Neuron (in vitro differentiated cells): ENCODE measurements around the gene CCR1.

Experiments
- H2AFZ ChIP-seq: one replicate; pipeline ENCODE4 v1.6.1; 2013; ENCODE audit warnings: low read depth, mild to moderate bottlenecking, inconsistent platforms, low read length, moderate library complexity
- H3K27me3 ChIP-seq: one replicate; pipeline ENCODE4 v1.6.1; 2013; ENCODE audit warnings: low read length; ENCODE audit not compliant: insufficient read depth
- H3K36me3 ChIP-seq: one replicate; pipeline ENCODE4 v1.6.1; 2013; ENCODE audit warnings: low read length; ENCODE audit not compliant: insufficient read depth
- H3K4me1 ChIP-seq: one replicate; pipeline ENCODE4 v1.6.1; 2013; ENCODE audit warnings: low read length; ENCODE audit not compliant: insufficient read depth
- H3K4me3 ChIP-seq: 2 replicates; pipeline ENCODE4 v1.5.1; 2013; ENCODE audit warnings: mild to moderate bottlenecking, low read length, moderate library complexity
- H3K9me3 ChIP-seq: one replicate; pipeline ENCODE4 v1.6.1; 2013; ENCODE audit warnings: low read length

The CCR1 gene

GRCh38 chr3:46208167-46208704, at the start of gene CCR1:
CCR1 (minus strand) TSS chr3:46208313; CDS start chr3:46204313, 4,000 bp downstream.
- Histone ChIP-seq H3K27me3 (no peaks in the 10 kb centered on the region), H3K4me3 (no peak within 1 kb of the TSS), H3K36me3 (no peaks in the 10 kb centered on the region)

GRCh38 chr3:46252980-46253379, 44.9 kb upstream of the CCR1 start:
- Histone ChIP-seq H3K4me3 (no peak overlapping the region), H3K4me1 (no peaks in the 10 kb centered on the region), H3K36me3 (no peaks in the 10 kb centered on the region), H2AFZ (no peak overlapping the region), H3K9me3 (no peaks in the 10 kb centered on the region), H3K27me3 (no peaks in the 10 kb centered on the region)

More at GRCh38 chr3:46208167-46208704, at the start of gene CCR1:
- no peaks in the 10 kb centered on the region for H3K9me3 ChIP-seq
- no peaks in the 10 kb centered on the region for H3K4me1 ChIP-seq
- no peak within 1 kb of the TSS for H2AFZ ChIP-seq

GRCh38 chr3:46245146-46245545, 37.0 kb upstream of the CCR1 start:
- H3K4me1 ChIP-seq: no peaks in the 10 kb centered on the region
- H3K36me3 ChIP-seq: no peaks in the 10 kb centered on the region
- H2AFZ ChIP-seq: no peak overlapping the region
- no peaks in the 10 kb centered on the region for H3K9me3 ChIP-seq
- peaks cover 6% of the 10 kb centered on the region for H3K27me3 ChIP-seq
- no peak overlapping the region for H3K4me3 ChIP-seq

- no peak overlapping the region for H2AFZ ChIP-seq
- H3K27me3 ChIP-seq: peaks cover 6% of the 10 kb centered on the region
- H3K9me3 ChIP-seq: no peaks in the 10 kb centered on the region
- no peak overlapping the region for H3K4me3 ChIP-seq
- H3K36me3 ChIP-seq: no peaks in the 10 kb centered on the region
- H3K4me1 ChIP-seq: no peaks in the 10 kb centered on the region
Measured at GRCh38 chr3:46243560-46243959, 35.4 kb upstream of the CCR1 start.

- no peak within 1 kb of the TSS for H3K4me3 ChIP-seq
Measured at GRCh38 chr3:46242120-46242519, 34.0 kb upstream of the CCR1 start, which contains the start of gene CCR3. CCR3 (plus strand) TSS chr3:46242460; CDS start chr3:46265159, 22,699 bp downstream.

GRCh38 chr3:46239952-46240351, 31.8 kb upstream of the CCR1 start:
- no peaks in the 10 kb centered on the region for H3K4me1 ChIP-seq
- no peaks in the 10 kb centered on the region for H3K36me3 ChIP-seq
- peaks cover 4% of the 10 kb centered on the region for H3K27me3 ChIP-seq
- H2AFZ ChIP-seq: no peak overlapping the region
- H3K4me3 ChIP-seq: no peak overlapping the region
- no peaks in the 10 kb centered on the region for H3K9me3 ChIP-seq

More at GRCh38 chr3:46242120-46242519, 34.0 kb upstream of the CCR1 start, which contains the start of gene CCR3:
- peaks cover 6% of the 10 kb centered on the region for H3K27me3 ChIP-seq
- no peaks in the 10 kb centered on the region for H3K4me1 ChIP-seq
- no peak within 1 kb of the TSS for H2AFZ ChIP-seq
- H3K9me3 ChIP-seq: no peaks in the 10 kb centered on the region
- H3K36me3 ChIP-seq: no peaks in the 10 kb centered on the region

GRCh38 chr3:46239301-46239938, 31.3 kb upstream of the CCR1 start:
- Histone ChIP-seq H2AFZ (no peak overlapping the region), H3K36me3 (no peaks in the 10 kb centered on the region), H3K4me1 (no peaks in the 10 kb centered on the region), H3K27me3 (peaks cover 2% of the 10 kb centered on the region), H3K9me3 (no peaks in the 10 kb centered on the region), H3K4me3 (no peak overlapping the region)

- no peak overlapping the region for H3K4me3 ChIP-seq
- no peaks in the 10 kb centered on the region for H3K9me3 ChIP-seq
- H3K4me1 ChIP-seq: no peaks in the 10 kb centered on the region
- peaks cover 1% of the 10 kb centered on the region for H3K27me3 ChIP-seq
- no peak overlapping the region for H2AFZ ChIP-seq
- H3K36me3 ChIP-seq: no peaks in the 10 kb centered on the region
Measured at GRCh38 chr3:46238386-46238785, 30.3 kb upstream of the CCR1 start.

GRCh38 chr3:46236294-46237054, 28.4 kb upstream of the CCR1 start:
- Histone ChIP-seq H3K4me3 (no peak overlapping the region), H3K9me3 (no peaks in the 10 kb centered on the region), H3K27me3 (no peaks in the 10 kb centered on the region), H3K4me1 (no peaks in the 10 kb centered on the region), H3K36me3 (no peaks in the 10 kb centered on the region), H2AFZ (no peak overlapping the region)

- no peaks in the 10 kb centered on the region for H3K36me3 ChIP-seq
- no peaks in the 10 kb centered on the region for H3K4me1 ChIP-seq
- no peak overlapping the region for H2AFZ ChIP-seq
- H3K27me3 ChIP-seq: no peaks in the 10 kb centered on the region
- no peaks in the 10 kb centered on the region for H3K9me3 ChIP-seq
- H3K4me3 ChIP-seq: no peak overlapping the region
Measured at GRCh38 chr3:46235425-46235824, 27.3 kb upstream of the CCR1 start.

- Histone ChIP-seq H3K4me3 (no peak overlapping the region), H3K27me3 (no peaks in the 10 kb centered on the region)
Measured at GRCh38 chr3:46233194-46233593, 25.1 kb upstream of the CCR1 start.

GRCh38 chr3:46231323-46231722, 23.2 kb upstream of the CCR1 start:
- no peaks in the 10 kb centered on the region for H3K9me3 ChIP-seq
- no peaks in the 10 kb centered on the region for H3K4me1 ChIP-seq
- H3K27me3 ChIP-seq: no peaks in the 10 kb centered on the region

More at GRCh38 chr3:46233194-46233593, 25.1 kb upstream of the CCR1 start:
- Histone ChIP-seq H3K36me3 (no peaks in the 10 kb centered on the region), H3K9me3 (no peaks in the 10 kb centered on the region), H3K4me1 (no peaks in the 10 kb centered on the region), H2AFZ (no peak overlapping the region)

More at GRCh38 chr3:46231323-46231722, 23.2 kb upstream of the CCR1 start:
- no peak overlapping the region for H2AFZ ChIP-seq
- H3K36me3 ChIP-seq: no peaks in the 10 kb centered on the region
- no peak overlapping the region for H3K4me3 ChIP-seq
